Astrocyte (in vitro differentiated cells and primary cell): ENCODE results near the gene CSNK1D. TPM values are rescaled to one million over a fixed set of nuclear protein-coding genes. Genes with fewer than 3 reads are reported as not detected.

Source experiments
- DNase-seq: peaks from one replicate; pipeline ENCODE4 v3.0.0-alpha.2; 2010; ENCODE audit warnings: low read depth
- FAIRE-seq: peaks from 2 replicates; lab custom pipeline; 2011; peaks lifted over from hg19 to GRCh38; lab: Jason Lieb, UNC
- H2AFZ ChIP-seq: 2 replicates; pipeline ENCODE4 v1.6.0; 2012; ENCODE audit warnings: low read depth, low read length, inconsistent platforms
- H3K27ac ChIP-seq: 2 replicates; pipeline ENCODE4 v1.5.1; 2011; ENCODE audit warnings: low read depth, low read length, inconsistent platforms
- H3K27me3 ChIP-seq: 2 replicates; pipeline ENCODE4 v1.6.0; 2011; ENCODE audit warnings: low read length, inconsistent platforms; ENCODE audit not compliant: insufficient read depth
- H3K36me3 ChIP-seq: 2 replicates; pipeline ENCODE4 v1.5.1; 2011; ENCODE audit warnings: low read length, inconsistent platforms; ENCODE audit not compliant: insufficient read depth
- H3K4me1 ChIP-seq: 2 replicates; pipeline ENCODE4 v1.5.1; 2011; ENCODE audit warnings: low read length, inconsistent platforms; ENCODE audit not compliant: insufficient read depth
- H3K4me2 ChIP-seq: 2 replicates; pipeline ENCODE4 v1.6.0; 2012; ENCODE audit warnings: low read length, inconsistent platforms
- H3K4me3 ChIP-seq: 2 replicates; pipeline ENCODE4 v1.5.1; 2011; ENCODE audit warnings: low read depth, mild to moderate bottlenecking, low read length, inconsistent platforms; ENCODE audit not compliant: insufficient read depth
- H3K79me2 ChIP-seq: 2 replicates; pipeline ENCODE4 v1.6.0; 2012; ENCODE audit warnings: mild to moderate bottlenecking, low read length, inconsistent platforms; ENCODE audit not compliant: insufficient read depth
- H3K9ac ChIP-seq: 2 replicates; pipeline ENCODE4 v1.6.0; 2012; ENCODE audit warnings: mild to moderate bottlenecking, low read length, inconsistent platforms
- H3K9me3 ChIP-seq: 2 replicates; pipeline ENCODE4 v1.5.1; 2012; ENCODE audit warnings: low read depth, mild to moderate bottlenecking, low read length, inconsistent platforms; ENCODE audit not compliant: insufficient read depth
- H4K20me1 ChIP-seq: 2 replicates; pipeline ENCODE4 v1.6.0; 2012; ENCODE audit warnings: low read length, inconsistent platforms; ENCODE audit not compliant: insufficient read depth
- H3K27ac Mint-ChIP-seq: one replicate; pipeline ENCODE4 v1.8.0; 2021; ENCODE audit warnings: mild to moderate bottlenecking, mixed read lengths; ENCODE audit not compliant: unreplicated experiment
- H3K27me3 Mint-ChIP-seq: one replicate; pipeline ENCODE4 v1.8.0; 2021; ENCODE audit warnings: low read depth, mixed read lengths; ENCODE audit not compliant: unreplicated experiment
- H3K36me3 Mint-ChIP-seq: one replicate; pipeline ENCODE4 v1.8.0; 2021; ENCODE audit warnings: low read depth, mixed read lengths; ENCODE audit not compliant: unreplicated experiment
- H3K4me1 Mint-ChIP-seq: one replicate; pipeline ENCODE4 v1.8.0; 2021; ENCODE audit warnings: low read depth, mixed read lengths; ENCODE audit not compliant: unreplicated experiment
- H3K4me3 Mint-ChIP-seq: one replicate; pipeline ENCODE4 v1.8.0; 2021; ENCODE audit warnings: mild to moderate bottlenecking, moderate library complexity, mixed read lengths; ENCODE audit not compliant: unreplicated experiment
- H3K9me3 Mint-ChIP-seq: one replicate; pipeline ENCODE4 v1.8.0; 2021; ENCODE audit warnings: mild to moderate bottlenecking, mixed read lengths; ENCODE audit not compliant: unreplicated experiment
- EZH2 ChIP-seq: IDR thresholded peaks from 2 replicates; pipeline ENCODE4 v1.6.1; 2012; ENCODE audit warnings: mild to moderate bottlenecking, low read length, inconsistent platforms; ENCODE audit not compliant: insufficient read depth
- total RNA-seq: library from RNA; stranded (reverse); gene quantifications from 2 replicates; pipeline ENCODE4 v1.2.1, GENCODE V29; 2021
- TF ChIP-seq, protein P1 (sequence below): IDR thresholded peaks from 2 replicates; pipeline ENCODE4 v1.5.1; 2011; ENCODE audit warnings: low read depth, mild to moderate bottlenecking, inconsistent platforms, low read length, moderate library complexity; ENCODE audit not compliant: insufficient read depth

The CSNK1D gene
- total RNA-seq, 1 donor from 2014 or later = 153 TPM

GRCh38 chr17:82311971-82312370 is 38.5 kb upstream of the CSNK1D start:
- no peak overlapping the region for H3K4me3 Mint-ChIP-seq

DNA sequence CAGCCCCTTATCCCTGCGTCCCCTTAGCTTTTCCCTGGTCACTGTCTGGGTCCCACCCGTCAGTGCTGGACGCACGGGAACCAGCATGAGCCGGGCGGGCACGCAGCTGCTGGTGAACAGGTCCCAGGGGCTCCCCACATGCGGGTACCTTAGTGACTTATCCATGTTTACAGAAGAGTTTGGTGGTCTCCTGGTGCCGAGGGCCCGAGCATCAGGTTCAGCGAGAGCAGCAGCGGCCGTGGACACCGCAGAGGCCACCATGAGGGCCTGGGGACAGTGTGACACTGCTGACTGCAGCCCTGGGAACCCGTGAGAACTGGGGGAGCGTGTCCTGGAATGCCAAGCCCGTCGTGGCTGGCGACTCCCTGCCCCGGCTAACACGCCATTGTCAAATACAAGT is 37.4 kb upstream of the CSNK1D start:
- H3K4me2 ChIP-seq = no peak overlapping the region
- Mint-ChIP-seq H3K4me1 (no peaks in the 10 kb centered on the region), H3K27ac (no peak overlapping the region), H3K36me3 (no peaks in the 10 kb centered on the region), H3K9me3 (no peaks in the 10 kb centered on the region), H3K27me3 (peaks cover 47% of the 10 kb centered on the region), H3K4me3 (no peak overlapping the region)
- TF ChIP-seq, protein P1, sequence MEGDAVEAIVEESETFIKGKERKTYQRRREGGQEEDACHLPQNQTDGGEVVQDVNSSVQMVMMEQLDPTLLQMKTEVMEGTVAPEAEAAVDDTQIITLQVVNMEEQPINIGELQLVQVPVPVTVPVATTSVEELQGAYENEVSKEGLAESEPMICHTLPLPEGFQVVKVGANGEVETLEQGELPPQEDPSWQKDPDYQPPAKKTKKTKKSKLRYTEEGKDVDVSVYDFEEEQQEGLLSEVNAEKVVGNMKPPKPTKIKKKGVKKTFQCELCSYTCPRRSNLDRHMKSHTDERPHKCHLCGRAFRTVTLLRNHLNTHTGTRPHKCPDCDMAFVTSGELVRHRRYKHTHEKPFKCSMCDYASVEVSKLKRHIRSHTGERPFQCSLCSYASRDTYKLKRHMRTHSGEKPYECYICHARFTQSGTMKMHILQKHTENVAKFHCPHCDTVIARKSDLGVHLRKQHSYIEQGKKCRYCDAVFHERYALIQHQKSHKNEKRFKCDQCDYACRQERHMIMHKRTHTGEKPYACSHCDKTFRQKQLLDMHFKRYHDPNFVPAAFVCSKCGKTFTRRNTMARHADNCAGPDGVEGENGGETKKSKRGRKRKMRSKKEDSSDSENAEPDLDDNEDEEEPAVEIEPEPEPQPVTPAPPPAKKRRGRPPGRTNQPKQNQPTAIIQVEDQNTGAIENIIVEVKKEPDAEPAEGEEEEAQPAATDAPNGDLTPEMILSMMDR = no peak
- TF ChIP-seq EZH2 = no peak
- H3K4me3 ChIP-seq = no peak overlapping the region
- no peaks in the 10 kb centered on the region for H3K4me1 ChIP-seq
- no peak overlapping the region for H3K9ac ChIP-seq
- FAIRE-seq (no peak), DNase-seq (no peak)
- H3K9me3 ChIP-seq = no peaks in the 10 kb centered on the region
- no peak overlapping the region for H3K27ac ChIP-seq
- no peaks in the 10 kb centered on the region for H3K36me3 ChIP-seq
- no peaks in the 10 kb centered on the region for H4K20me1 ChIP-seq
- no peak overlapping the region for H2AFZ ChIP-seq
- H3K79me2 ChIP-seq = no peaks in the 10 kb centered on the region
- H3K27me3 ChIP-seq = peaks cover 23% of the 10 kb centered on the region

More at GRCh38 chr17:82311971-82312370, 38.5 kb upstream of the CSNK1D start:
- no peaks in the 10 kb centered on the region for H3K4me1 ChIP-seq
- H3K9me3 Mint-ChIP-seq = no peaks in the 10 kb centered on the region
- H3K9me3 ChIP-seq = no peaks in the 10 kb centered on the region
- H3K27ac ChIP-seq = no peak overlapping the region
- H3K36me3 ChIP-seq = no peaks in the 10 kb centered on the region
- DNase-seq = no peak
- H3K27ac Mint-ChIP-seq = no peak overlapping the region
- H3K4me1 Mint-ChIP-seq = no peaks in the 10 kb centered on the region
- no peaks in the 10 kb centered on the region for H3K36me3 Mint-ChIP-seq
- H3K27me3 Mint-ChIP-seq = peaks cover 44% of the 10 kb centered on the region
- no peak overlapping the region for H3K9ac ChIP-seq
- no peaks in the 10 kb centered on the region for H3K79me2 ChIP-seq
- no peak for FAIRE-seq
- no peak overlapping the region for H3K4me2 ChIP-seq
- peaks cover 27% of the 10 kb centered on the region for H3K27me3 ChIP-seq
- no peaks in the 10 kb centered on the region for H4K20me1 ChIP-seq
- H3K4me3 ChIP-seq = no peak overlapping the region
- no peak for TF ChIP-seq EZH2
- TF ChIP-seq, protein P1 = no peak
- H2AFZ ChIP-seq = no peak overlapping the region

GRCh38 chr17:82309656-82310570 is 36.4 kb upstream of the CSNK1D start:
- Mint-ChIP-seq H3K4me1 (no peaks in the 10 kb centered on the region), H3K27me3 (peaks cover 48% of the 10 kb centered on the region), H3K27ac (no peak overlapping the region), H3K36me3 (no peaks in the 10 kb centered on the region), H3K4me3 (no peak overlapping the region), H3K9me3 (no peaks in the 10 kb centered on the region)
- Histone ChIP-seq H3K36me3 (no peaks in the 10 kb centered on the region), H3K9ac (no peak overlapping the region), H4K20me1 (no peaks in the 10 kb centered on the region), H3K4me3 (no peak overlapping the region), H2AFZ (no peak overlapping the region), H3K4me1 (no peaks in the 10 kb centered on the region), H3K4me2 (no peak overlapping the region), H3K27me3 (peaks cover 22% of the 10 kb centered on the region), H3K9me3 (no peaks in the 10 kb centered on the region), H3K27ac (no peak overlapping the region), H3K79me2 (no peaks in the 10 kb centered on the region)
- TF ChIP-seq, protein P1 = no peak
- no peak for TF ChIP-seq EZH2
- FAIRE-seq = no peak
- DNase-seq = no peak
